Testis (tissue), 2 donors: ENCODE results near the gene PFKFB3.

ENCODE experiments used
- CTCF ChIP-seq, 3 experiments: fragments of 450-650 bp in 2 of 3; fragments of 200-600 bp in 1 of 3; sonication (generic) in 1 of 3; IDR thresholded peaks; one replicate each; pipeline ENCODE4 v1.5.1; 2016 to 2019; ENCODE audit warnings: antibody characterized with exemption in 3 of 3, mild to moderate bottlenecking in 2 of 3, moderate library complexity in 1 of 3
- POLR2A ChIP-seq: fragments of 450-650 bp; IDR thresholded peaks from one replicate; pipeline ENCODE4 v1.6.1; 2017; ENCODE audit warnings: antibody characterized with exemption, mild to moderate bottlenecking, moderate library complexity

DNA sequence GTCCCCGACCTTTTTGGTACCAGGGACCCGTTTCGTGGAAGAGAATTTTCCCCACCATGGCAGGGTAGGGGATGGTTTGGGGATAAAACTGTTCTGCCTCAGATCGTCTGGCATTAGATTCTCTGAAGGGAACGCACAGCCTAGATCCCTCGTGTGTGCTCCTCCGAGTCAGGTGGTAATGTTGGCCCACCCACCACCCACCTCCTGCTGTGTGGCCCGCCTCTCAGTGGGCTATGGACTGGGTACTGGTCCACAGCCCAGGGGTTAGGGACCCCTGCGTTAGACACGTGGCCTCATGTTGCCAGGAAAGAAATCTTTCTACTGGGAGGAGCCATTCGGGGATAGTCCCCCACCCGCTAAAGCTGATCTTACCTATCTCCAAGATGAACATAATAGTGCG lies 27.0 kb downstream of the PFKFB3 start:
- TF ChIP-seq CTCF (IDR thresholded peaks at IDR 0.05): no peak
- no peak for TF ChIP-seq POLR2A
